HepG2 (cell line): ENCODE measurements around the gene TMEM235. TPM values are rescaled to one million over a fixed set of nuclear protein-coding genes. Genes with fewer than 3 reads are reported as not detected.

Experiments
- AHR ChIP-seq: IDR thresholded peaks from 2 replicates; pipeline ENCODE4 v1.6.1; 2018; ENCODE audit warnings: missing genetic modification reagents, missing compliant biosample characterization
- BRD4 ChIP-seq: sonication (generic); formaldehyde crosslinking; IDR thresholded peaks from 2 replicates; pipeline ENCODE4 v1.4.0; 2020; ENCODE audit warnings: missing genetic modification reagents
- CBX5 ChIP-seq: sonication (generic); formaldehyde crosslinking; IDR thresholded peaks from 2 replicates; pipeline ENCODE4 v1.4.0; 2020; ENCODE audit warnings: missing genetic modification reagents, borderline replicate concordance
- FOXJ3 ChIP-seq: sonication (generic); formaldehyde crosslinking; IDR thresholded peaks from 2 replicates; pipeline ENCODE4 v1.4.0; 2020; ENCODE audit warnings: missing genetic modification reagents, mild to moderate bottlenecking, borderline replicate concordance
- FOXP4 ChIP-seq: sonication (generic); formaldehyde crosslinking; IDR thresholded peaks from 2 replicates; pipeline ENCODE4 v1.4.0; 2020; ENCODE audit warnings: missing genetic modification reagents
- KDM1A ChIP-seq: IDR thresholded peaks from 2 replicates; pipeline ENCODE4 v1.6.1; 2016; ENCODE audit warnings: missing compliant biosample characterization
- PHF5A ChIP-seq: IDR thresholded peaks from one replicate; pipeline ENCODE4 v1.6.1; 2018; ENCODE audit warnings: low read depth, missing genetic modification reagents; ENCODE audit not compliant: unreplicated experiment
- SMAD9 ChIP-seq: sonication (generic); formaldehyde crosslinking; IDR thresholded peaks from 2 replicates; pipeline ENCODE4 v1.5.1; 2020; ENCODE audit warnings: mild to moderate bottlenecking, missing genetic modification reagents
- SMARCE1 ChIP-seq: fragments of 450-650 bp; IDR thresholded peaks from 2 replicates; pipeline ENCODE4 v1.6.1; 2017; ENCODE audit warnings: borderline replicate concordance
- THYN1 ChIP-seq: sonication (generic); formaldehyde crosslinking; IDR thresholded peaks from 2 replicates; pipeline ENCODE4 v1.8.1; 2023; ENCODE audit warnings: low read depth, mild to moderate bottlenecking, moderate library complexity, missing genetic modification reagents, borderline replicate concordance
- TMF1 ChIP-seq: sonication (generic); formaldehyde crosslinking; IDR thresholded peaks from 2 replicates; pipeline ENCODE4 v1.8.1; 2022; ENCODE audit warnings: low read depth, missing genetic modification reagents
- ZFX ChIP-seq: sonication (generic); formaldehyde crosslinking; IDR thresholded peaks from 2 replicates; pipeline ENCODE4 v1.4.0; 2020; ENCODE audit warnings: mild to moderate bottlenecking, low read depth, missing genetic modification reagents, moderate library complexity
- ZNF33B ChIP-seq: sonication (generic); formaldehyde crosslinking; IDR thresholded peaks from 2 replicates; pipeline ENCODE4 v1.5.1; 2020; ENCODE audit warnings: mild to moderate bottlenecking, missing genetic modification reagents
- ZNF564 ChIP-seq: sonication (generic); formaldehyde crosslinking; IDR thresholded peaks from 2 replicates; pipeline ENCODE4 v1.8.1; 2023; ENCODE audit warnings: mild to moderate bottlenecking, missing genetic modification reagents
- polyA plus RNA-seq, 8 experiments: library from polyadenylated mRNA; depleted of rRNA in 3 of 8; stranded (reverse) in 7 of 8; unstranded in 1 of 8; fragments of >200 nt; fragmentation: Illumina TruSeq in 4 of 8; extraction: Trizol in 4 of 8; gene quantifications; 2 replicates each; pipeline versions ENCODE4 v1.2.1 to v1.2.3, GENCODE V29; 2011 to 2016; ENCODE audit warnings: low read depth in 4 of 8, missing spikeins in 1 of 8, mixed read lengths in 1 of 8; ENCODE audit not compliant: insufficient read depth in 1 of 8
- total RNA-seq, 5 experiments: library from RNA; depleted of rRNA; stranded (reverse); fragments of >200 nt; fragmentation: Illumina TruSeq; extraction: Trizol; gene quantifications; 2 replicates each; pipeline ENCODE4 v1.2.3, GENCODE V29; 2016; ENCODE audit warnings: low read depth in 1 of 5
- TF ChIP-seq, protein P1 (sequence below): sonication (generic); formaldehyde crosslinking; IDR thresholded peaks from 2 replicates; pipeline ENCODE4 v1.4.0; 2020; ENCODE audit warnings: missing genetic modification reagents
- TF ChIP-seq, protein P2 (sequence below): IDR thresholded peaks from 2 replicates; pipeline ENCODE4 v1.6.1; 2016; ENCODE audit warnings: low read depth, missing genetic modification reagents, missing compliant biosample characterization
- TF ChIP-seq, protein P3 (sequence below): sonication (generic); formaldehyde crosslinking; IDR thresholded peaks from 2 replicates; pipeline ENCODE4 v1.5.1; 2020; ENCODE audit warnings: missing genetic modification reagents, mild to moderate bottlenecking, borderline replicate concordance

The TMEM235 gene
- total and polyA plus RNA-seq, 2 of the 13 experiments (the other 11 are each of a cell fraction or from before 2014, with no cell fraction given): not detected

GRCh38 chr17:78214016-78214705 lies 17.3 kb upstream of the TMEM235 start, which contains the start of gene BIRC5 (continued):
- TF ChIP-seq FOXP4 (CRISPR knock-in tag) (peak; percentile 51; the same call in 1 of the 2 replicates), TMF1 (CRISPR knock-in tag) (peak; percentile 87), KDM1A (CRISPR knock-in tag) (no peak), AHR (CRISPR knock-in tag) (peak; percentile 91; the same call in 1 of the 2 replicates), FOXJ3 (CRISPR knock-in tag) (0 out of 2 replicates have a peak, but pooled peaks have one; percentile 35), ZNF33B (CRISPR knock-in tag) (no peak), SMARCE1 (no peak), CBX5 (CRISPR knock-in tag) (peak; percentile 84; the same call in 1 of the 2 replicates), ZFX (peak; percentile 95), THYN1 (CRISPR knock-in tag) (no peak), PHF5A (peak; percentile 34), BRD4 (no peak), SMAD9 (CRISPR knock-in tag) (no peak), ZNF564 (peak; percentile 94)
- TF ChIP-seq, protein P1, sequence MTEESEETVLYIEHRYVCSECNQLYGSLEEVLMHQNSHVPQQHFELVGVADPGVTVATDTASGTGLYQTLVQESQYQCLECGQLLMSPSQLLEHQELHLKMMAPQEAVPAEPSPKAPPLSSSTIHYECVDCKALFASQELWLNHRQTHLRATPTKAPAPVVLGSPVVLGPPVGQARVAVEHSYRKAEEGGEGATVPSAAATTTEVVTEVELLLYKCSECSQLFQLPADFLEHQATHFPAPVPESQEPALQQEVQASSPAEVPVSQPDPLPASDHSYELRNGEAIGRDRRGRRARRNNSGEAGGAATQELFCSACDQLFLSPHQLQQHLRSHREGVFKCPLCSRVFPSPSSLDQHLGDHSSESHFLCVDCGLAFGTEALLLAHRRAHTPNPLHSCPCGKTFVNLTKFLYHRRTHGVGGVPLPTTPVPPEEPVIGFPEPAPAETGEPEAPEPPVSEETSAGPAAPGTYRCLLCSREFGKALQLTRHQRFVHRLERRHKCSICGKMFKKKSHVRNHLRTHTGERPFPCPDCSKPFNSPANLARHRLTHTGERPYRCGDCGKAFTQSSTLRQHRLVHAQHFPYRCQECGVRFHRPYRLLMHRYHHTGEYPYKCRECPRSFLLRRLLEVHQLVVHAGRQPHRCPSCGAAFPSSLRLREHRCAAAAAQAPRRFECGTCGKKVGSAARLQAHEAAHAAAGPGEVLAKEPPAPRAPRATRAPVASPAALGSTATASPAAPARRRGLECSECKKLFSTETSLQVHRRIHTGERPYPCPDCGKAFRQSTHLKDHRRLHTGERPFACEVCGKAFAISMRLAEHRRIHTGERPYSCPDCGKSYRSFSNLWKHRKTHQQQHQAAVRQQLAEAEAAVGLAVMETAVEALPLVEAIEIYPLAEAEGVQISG (CRISPR knock-in tag): peak; percentile 95
- TF ChIP-seq, protein P2, sequence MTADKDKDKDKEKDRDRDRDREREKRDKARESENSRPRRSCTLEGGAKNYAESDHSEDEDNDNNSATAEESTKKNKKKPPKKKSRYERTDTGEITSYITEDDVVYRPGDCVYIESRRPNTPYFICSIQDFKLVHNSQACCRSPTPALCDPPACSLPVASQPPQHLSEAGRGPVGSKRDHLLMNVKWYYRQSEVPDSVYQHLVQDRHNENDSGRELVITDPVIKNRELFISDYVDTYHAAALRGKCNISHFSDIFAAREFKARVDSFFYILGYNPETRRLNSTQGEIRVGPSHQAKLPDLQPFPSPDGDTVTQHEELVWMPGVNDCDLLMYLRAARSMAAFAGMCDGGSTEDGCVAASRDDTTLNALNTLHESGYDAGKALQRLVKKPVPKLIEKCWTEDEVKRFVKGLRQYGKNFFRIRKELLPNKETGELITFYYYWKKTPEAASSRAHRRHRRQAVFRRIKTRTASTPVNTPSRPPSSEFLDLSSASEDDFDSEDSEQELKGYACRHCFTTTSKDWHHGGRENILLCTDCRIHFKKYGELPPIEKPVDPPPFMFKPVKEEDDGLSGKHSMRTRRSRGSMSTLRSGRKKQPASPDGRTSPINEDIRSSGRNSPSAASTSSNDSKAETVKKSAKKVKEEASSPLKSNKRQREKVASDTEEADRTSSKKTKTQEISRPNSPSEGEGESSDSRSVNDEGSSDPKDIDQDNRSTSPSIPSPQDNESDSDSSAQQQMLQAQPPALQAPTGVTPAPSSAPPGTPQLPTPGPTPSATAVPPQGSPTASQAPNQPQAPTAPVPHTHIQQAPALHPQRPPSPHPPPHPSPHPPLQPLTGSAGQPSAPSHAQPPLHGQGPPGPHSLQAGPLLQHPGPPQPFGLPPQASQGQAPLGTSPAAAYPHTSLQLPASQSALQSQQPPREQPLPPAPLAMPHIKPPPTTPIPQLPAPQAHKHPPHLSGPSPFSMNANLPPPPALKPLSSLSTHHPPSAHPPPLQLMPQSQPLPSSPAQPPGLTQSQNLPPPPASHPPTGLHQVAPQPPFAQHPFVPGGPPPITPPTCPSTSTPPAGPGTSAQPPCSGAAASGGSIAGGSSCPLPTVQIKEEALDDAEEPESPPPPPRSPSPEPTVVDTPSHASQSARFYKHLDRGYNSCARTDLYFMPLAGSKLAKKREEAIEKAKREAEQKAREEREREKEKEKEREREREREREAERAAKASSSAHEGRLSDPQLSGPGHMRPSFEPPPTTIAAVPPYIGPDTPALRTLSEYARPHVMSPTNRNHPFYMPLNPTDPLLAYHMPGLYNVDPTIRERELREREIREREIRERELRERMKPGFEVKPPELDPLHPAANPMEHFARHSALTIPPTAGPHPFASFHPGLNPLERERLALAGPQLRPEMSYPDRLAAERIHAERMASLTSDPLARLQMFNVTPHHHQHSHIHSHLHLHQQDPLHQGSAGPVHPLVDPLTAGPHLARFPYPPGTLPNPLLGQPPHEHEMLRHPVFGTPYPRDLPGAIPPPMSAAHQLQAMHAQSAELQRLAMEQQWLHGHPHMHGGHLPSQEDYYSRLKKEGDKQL: 0 out of 2 replicates have a peak, but pooled peaks have one; percentile 35
- TF ChIP-seq, protein P3, sequence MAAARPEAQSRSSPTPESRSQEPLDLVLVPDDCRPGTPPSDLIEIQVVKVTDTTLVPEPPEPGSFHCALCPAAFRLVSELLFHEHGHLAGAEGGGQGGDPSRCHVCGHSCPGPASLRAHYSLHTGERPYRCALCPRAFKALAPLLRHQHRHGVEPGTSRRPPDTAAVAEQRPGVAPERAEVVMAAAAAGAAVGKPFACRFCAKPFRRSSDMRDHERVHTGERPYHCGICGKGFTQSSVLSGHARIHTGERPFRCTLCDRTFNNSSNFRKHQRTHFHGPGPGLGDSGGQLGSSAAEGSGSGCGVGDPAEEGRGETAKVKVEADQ (CRISPR knock-in tag): peak; percentile 75; the same call in 1 of the 2 replicates
